LHCN-M2 (cell line): ENCODE data around the gene RYK. TPM values are rescaled to one million over a fixed set of nuclear protein-coding genes. Genes with fewer than 3 reads are reported as not detected.
"Not testable (repeated sequence)": the region's sequence is repeated elsewhere in the genome, so short reads cannot be mapped to it uniquely, and the experiment has no call there.

Experiments used
- DNase-seq: peaks from one replicate; pipeline ENCODE4 v3.0.0-alpha.2; 2012; ENCODE audit warnings: low read depth
- total RNA-seq: library from RNA; depleted of rRNA; stranded (reverse); fragments of >200 nt; gene quantifications from 2 replicates; pipeline ENCODE4 v1.2.3, GENCODE V29; 2014

Gene RYK
- total RNA-seq, 1 experiment from 2014 or later: 57.3 TPM

DNA sequence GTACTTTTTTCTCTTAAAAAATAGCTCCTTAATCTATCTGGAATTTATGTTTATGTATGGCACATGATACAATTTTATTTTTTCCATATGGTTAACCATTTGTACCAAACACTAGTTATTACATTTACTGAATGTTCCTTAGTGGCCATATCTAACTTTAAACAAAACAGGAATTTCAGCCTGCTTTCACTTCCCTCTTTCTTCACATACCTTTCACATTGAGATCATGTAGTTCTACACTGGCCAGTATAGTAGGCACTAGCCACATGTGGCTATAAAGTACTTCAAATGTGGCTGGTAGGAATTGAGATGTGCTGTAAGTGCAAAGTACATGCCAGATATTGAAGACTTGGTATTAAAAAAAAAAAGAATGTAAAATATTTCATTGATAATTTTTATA, 4.7 kb upstream of the RYK start:
- DNase-seq: no peak

DNA sequence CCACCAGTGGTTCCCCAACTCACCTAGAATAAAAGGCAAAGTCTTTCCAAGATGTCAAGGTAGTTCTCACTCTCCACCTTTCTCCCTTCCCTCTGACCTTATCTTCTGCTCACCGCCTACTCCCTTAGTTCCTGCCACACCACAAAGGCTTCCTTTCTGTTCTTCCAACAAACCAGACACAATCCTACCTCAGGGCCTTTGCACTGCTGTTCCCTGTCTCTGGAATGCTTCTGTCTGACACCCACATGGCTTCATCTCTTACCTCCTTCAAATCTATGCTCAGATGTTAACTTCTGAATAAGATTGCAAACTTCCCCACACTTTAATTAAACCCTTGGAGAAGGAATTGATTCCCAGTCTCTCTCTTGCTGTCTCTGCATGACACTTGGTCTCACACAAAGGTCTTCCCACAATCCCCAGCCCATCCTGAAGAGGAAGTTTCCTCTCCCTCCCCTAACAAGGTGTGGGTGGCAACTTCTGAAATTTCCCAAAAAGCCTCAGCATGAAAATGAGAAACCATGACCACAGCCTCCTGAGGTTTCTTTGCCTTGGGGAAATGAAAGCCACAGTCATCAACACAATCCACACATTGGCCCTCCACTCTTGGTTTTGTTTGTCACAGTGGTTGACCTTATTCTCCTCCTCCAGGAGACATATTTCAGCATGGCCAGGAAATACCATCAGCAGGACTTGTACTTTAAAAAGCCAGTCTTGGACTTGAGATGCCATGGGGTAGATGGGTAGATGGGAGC, 3.0 kb upstream of the RYK start:
- no peak for DNase-seq

DNA sequence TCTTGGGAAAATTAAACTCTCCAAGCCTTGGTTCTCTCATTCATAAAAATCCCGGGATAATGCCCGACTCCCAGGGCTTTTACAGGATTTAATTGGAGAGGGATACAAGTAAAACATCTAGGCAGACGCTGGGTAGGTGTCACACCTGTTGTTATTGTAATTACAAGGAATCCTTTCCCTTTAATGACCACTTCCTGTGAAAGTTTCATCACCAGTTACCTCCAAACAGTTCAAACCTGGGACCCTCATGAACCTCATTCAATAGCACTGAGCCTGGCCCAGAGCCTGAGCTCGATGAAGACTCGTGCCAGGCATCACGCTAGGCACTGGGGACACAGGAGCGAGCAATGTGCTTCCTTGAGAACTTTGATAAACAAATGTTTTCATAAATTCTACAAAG, 2.1 kb upstream of the RYK start:
- DNase-seq: no peak

DNA sequence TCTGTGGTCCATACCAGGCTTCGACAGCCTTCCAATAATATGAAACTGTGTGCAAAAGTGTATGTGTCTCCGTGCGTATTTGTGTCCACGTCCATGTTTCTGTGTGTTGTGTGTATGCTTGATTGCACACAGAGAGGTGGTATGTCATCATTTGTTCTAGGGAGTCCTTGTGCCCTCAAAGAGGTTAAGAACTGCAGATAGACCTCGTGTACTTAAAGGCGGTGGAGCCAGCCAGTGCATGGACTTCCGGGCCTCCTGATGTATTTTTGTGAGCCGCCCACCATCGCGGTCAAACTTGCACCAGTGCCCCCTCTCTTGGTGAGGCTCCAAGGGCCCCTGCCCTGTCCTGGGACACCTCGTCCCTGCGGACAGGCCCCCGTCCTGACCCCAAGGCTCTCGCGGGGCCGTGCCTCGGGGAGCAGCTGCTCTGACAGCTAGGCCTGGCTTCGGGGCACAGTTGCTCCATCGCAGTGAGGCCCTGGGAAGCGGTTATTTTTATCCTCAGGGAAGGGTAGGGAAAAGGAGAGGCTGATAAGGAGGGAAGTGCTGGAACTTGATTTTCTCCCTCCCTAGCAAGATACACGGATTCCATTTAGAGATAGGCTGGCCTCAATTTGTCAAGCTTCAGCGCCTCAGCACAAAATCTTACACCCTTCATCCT, 1.2 kb upstream of the RYK start:
- no peak for DNase-seq

DNA sequence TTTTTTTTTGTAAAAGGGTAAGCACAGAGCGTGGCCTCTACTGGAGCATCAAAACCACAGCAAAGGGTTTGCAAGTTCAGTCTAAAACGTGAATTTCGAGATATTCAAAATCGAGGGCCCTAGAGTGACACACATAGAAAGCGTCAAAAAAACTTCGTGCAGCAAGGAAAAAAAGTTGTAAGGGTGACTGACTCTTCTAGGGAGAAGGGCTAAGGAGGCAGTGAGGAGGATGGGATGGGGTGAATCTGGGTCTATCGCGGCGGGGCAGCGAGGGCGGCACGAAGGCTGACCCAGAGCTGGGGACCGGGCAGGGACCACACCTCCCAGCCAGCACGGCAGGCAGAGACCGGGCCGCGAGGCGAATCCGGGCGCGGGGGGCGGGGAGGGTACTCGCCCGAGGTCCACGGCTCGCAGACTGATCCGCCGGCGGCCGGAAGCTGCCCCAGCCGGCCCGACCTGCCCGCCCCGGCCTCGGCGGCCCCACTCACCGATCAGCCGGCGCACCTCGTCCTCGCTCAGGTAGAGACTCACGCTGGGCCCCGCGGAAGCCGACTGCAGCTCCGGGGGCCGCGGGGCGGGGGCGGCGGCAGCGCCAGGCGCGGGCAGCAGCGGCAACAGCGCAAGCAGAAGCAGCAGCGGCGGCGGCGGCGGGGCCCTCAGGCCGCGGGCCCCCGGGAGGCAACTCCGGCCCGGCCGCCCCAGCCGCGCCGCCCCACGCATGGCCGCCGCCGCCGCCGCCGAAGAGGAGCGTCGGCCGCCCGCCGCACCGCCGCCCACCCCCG, 533 bp downstream of the RYK start:
- DNase-seq: peak; percentile 42

DNA sequence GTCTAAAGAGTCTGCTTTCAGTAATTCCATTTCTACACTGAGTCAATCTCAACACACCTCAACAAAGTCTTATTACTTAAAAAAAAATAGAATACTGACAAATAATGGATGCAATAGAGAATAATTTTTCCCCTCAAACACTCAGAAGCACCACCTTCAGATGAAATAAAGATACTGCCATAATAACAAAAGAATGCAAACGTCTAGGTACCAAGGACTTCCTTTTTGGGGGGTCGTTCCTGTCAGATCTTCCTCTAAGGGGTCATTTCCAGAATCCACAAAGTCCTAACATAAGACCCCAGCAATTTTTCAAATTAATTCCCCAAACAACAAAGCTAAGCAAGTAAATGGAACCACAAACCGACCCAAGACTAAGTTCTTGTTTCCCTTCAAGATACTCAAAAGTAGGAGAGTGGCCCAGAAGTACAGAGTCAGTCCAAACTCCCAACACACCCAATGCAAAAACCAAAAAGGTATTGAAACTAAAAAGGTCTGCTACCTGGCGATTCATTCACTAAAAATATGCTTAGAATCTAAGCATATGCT, 1.3 kb downstream of the RYK start:
- DNase-seq: no peak

DNA sequence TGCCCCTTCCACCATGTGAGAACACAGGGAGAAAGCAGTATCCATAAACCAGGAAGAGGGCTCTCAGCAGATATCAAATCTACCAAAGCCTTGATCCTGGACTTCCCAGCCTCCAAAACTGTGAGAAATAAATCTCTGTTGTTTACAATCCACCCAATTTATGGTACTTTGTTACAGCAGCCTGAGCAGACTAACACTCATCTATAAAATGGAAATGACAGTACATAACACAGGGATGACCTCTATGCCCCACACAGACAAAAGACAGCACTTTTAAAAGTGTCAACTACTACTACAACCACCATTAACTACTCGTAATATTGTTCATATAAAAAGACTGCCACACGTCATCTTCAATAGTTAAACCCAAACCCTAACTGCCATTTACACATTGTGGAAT, 5.7 kb downstream of the RYK start:
- no peak for DNase-seq

DNA sequence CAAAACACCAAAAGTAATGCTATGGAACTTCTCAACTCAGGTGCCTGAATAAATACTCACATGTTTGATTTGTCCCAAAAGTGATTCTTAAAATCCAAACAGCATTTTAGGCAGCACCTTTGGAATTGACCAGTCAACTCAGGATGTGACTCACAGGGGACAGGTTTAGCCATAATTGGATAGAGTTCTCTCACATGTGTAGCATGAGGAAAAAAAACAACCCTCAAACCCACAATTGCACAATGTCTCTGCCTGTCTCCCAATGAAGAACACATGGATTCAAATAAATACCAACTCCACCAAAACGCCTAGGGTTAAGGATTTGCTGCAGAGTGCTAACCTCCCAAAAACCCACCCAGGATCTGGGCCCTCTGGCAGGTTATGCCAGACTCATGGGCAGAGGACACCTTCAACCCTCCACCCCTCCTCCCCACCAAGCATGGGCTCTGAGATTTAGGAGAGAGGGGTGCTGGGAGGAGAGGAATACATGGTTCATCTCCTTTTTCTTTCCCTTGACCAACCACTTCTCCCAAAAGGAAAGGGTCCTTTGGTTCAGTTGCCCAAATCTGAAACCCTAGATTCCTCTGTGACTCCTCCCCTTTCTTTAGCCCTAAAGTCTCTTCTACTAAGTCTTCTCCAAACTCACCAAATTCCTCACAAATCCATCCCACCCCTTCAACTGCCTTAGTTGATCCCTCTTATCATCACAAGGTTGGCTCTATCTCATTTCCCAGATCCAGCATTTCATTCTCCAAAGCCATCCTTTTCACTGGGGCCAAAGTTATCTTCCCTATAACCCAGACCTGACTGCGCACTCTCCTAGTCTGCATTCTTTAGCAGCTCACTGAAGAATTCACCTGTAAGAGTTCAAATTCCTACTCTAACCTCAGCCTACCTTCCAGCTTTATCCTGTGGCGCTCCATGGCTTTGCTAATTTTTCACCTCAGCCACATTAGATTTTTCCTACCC, 7.7 kb downstream of the RYK start:
- DNase-seq: peak; percentile 88

DNA sequence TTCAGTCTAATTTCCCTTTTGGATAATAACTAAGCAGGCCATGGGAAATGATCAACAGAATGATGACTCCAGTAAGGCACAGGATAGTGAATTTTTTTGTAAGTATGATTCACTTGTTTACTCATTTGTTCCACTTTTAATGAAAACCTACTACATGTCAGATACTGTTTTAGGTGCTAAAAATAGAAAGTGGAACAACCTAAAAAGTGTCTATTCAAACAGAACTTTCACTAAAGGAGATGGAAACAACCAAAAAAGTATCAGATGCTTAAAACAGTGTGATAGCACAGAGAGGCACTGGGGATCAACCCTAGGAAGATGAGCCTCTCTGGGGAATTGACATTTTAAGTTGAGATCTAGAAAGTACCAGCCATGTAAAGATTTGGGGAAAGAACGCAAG, 11.1 kb downstream of the RYK start:
- peak; percentile 49 for DNase-seq

DNA sequence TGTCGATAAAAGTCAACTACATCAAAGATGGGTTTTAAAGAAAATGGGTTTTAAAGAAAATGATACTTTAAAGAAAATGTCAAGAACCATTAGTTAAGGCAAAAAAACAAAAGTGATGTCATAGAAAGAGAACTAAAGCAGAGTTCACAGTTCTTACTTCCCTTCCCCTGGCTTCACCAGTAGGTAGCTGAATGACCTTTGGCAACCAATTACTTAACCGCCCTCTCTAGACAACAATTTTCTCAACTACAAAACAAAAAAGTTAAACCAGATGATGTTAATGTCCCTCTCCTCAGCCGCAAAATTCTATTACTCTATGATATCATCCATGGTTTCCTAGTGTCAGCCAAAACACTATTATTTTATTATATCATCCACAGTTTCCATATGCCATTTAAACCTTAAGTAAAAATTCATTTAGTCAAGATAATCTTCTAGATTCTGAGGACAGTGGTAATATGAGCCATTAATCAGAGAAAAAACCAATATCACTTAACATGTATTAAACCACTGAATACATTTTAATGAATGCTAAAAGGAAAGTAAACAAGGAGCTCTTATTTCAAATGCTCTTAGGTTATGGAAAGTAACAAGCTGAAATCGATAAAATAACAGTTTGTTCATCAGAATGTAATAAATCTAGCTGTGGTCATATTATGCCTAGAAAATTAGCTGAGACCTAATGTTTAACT, 13.1 kb downstream of the RYK start:
- DNase-seq: no peak

DNA sequence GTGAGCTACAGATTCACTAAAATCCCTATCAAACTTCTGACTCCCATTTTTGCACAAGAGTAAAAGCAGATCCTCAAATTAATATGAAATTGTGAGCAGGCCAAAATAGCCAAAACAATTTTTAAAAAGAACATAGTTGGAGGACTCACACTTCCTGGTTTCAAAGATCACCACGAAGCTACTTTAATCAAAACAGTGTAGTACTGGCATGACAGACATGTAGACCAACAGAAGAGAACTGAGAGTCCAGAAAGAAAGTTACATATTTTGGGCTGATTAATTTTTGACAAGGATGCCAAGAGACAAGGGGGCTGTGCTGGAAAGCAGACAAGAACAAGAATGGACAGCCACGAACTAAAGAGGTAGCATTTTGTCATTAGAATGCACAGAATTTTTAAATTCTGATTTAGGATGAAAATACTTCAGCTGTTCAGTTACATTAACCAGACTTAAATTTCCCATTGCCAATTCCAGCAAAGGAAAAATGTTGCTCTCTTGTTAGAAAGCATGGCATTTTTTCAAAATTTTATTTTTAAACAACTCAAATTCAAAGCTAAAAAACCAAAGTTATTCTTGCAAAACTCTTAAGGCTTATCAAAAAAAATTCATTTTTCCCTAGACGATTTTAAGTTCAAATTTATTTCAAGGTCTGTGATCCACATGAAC, 14.0 kb downstream of the RYK start:
- no peak for DNase-seq

DNA sequence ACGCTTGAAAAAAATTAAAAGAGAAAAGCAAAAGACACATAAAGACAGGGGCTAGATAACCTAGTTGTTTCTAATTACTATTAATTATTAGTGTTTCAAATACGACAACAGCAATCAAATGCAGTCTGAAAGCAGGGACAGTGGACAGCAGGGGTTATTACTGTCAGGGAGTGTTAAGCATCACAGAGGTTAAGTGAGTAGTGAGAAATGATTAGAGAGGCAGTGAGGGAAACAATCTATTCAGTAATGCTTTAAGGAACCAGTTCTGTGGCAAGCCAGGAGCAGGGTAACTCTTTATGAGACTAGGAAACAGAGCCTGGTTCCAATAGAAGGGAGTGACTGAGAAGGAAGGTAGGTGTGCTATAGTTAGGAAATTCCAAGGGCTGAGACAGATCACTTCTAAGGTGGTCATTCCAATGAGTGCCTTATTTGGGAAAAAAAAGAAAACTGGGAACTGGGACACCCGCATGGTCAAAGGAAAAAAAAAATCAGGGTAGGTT, 15.0 kb downstream of the RYK start:
- DNase-seq: no peak

DNA sequence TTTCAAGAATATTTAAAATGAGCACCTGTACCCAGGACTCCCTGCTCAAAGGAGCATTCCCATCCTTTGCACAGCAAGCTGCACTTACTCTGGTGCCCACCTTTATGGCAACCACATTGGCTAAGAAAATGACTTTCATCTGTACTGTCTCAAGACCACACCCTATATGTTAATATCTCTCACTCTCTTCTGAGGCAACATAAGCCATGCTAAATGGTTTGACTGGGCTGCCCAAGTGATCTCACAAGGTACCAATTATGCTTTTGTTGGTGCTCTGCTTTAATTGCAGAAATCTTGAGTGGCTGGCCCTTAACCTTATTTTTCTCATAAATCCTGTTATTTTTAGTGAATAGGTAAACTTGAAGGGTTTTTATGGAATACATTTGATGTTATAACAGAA, 17.7 kb downstream of the RYK start:
- no peak for DNase-seq

DNA sequence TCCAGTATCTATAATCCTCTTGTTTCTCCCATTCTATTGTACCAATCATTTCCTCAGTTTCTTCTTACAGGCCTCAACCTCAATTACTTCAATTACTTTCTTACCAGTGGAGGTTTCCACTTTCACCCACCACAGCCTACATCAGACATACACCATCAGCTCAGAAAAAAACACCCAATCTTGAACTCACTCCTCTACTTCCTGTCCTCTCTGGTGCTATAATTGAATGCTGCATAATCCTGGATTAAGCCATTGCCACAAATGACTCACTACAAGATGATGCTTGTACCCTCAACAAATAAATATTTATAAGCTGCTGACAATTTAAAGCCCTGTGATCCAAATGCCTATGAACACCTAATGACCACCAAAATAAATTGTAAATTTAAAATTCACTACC, 18.5 kb downstream of the RYK start:
- peak; percentile 69 for DNase-seq

DNA sequence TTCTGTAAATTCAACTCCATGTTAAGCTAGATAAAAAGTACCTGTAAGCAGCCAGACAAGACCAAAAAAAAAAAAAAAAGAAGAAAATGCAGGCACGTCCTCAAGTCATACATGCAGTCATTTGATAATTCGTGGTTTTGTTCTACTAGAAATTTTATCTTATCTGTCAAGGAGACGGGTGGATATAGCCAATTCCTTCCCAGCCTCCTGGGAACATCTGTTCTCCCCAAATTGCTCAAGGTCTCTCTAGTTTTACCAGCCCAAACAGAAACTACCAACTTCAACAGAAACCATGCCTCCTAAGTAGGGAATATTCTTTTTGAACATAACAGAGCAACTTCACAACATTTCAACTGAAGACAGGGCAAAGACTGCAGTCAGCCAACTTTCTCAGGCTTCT, 19.5 kb downstream of the RYK start:
- DNase-seq: no peak

DNA sequence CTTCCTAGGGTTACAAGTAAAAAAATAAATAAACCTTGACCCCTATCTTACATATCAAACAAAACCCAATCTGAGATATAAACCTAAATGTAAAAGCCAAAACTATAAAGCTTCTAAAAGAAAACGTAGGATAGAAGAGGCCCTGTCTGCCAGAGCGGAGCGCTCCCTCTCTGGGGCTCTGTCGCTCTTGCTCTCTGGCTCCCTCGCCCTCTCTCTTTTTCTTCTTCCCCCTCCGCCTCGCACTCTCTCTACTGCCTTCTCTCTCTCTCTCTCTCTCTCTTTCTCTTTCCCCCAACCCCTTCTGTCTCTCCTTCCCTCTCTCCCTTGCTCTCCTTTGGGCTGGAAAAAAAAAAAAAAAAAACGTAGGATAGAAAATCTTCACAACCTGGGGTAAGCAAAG, 21.6 kb downstream of the RYK start:
- no peak for DNase-seq

DNA sequence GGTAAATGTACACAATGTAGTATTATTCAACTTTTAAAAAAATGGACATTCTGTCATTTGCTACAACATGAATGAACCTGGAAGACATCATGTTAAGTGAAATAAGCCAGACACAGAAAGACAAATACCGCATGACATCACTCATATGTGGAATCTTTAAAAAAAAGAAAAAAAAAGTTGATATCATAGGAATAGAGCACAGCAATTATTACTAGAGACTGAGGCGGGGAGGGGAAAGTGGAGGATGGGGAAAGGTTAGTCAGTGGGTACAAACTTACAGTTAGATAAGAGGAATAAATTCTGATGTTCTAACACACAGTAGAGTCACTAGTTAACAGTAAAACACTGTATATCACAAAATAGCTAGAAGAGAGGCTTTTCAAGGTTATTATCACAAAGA, 22.2 kb downstream of the RYK start:
- DNase-seq: no peak

DNA sequence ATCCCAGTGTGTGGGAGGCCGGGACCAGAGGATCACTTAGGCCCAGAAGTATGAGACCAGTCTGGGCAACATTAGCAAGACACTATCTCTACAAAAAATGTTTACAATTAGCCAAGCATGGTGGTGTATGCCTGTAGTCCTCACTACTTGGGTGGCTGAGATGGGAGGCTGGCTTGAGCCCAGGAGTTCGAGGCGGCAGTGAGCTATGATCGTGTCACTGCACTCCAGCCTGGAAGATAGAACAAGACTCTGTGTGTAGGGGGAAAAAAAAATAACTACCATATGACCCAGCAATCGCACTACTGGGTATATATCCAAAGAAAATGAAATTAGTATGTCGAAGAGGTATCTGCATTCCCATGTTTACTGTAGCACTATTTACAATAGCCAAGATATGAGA, 22.6 kb downstream of the RYK start:
- no peak for DNase-seq

DNA sequence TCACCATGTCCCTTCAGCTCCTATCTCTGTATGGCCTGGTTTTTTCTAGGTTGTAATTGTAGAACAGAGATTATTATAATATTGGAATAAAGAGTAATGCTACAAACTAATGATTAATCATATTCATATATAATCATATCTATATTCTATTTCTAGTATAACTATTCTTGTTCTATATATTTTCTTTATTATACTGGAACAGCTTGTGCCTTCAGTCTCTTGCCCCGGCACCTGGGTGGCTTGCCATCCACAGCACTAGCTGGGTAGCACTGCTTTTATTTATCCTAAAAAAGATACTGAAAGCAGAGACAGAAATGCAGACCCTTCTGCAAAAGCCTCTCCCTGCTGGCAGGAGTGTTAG, 25.9 kb downstream of the RYK start:
- DNase-seq: not testable (repeated sequence)

DNA sequence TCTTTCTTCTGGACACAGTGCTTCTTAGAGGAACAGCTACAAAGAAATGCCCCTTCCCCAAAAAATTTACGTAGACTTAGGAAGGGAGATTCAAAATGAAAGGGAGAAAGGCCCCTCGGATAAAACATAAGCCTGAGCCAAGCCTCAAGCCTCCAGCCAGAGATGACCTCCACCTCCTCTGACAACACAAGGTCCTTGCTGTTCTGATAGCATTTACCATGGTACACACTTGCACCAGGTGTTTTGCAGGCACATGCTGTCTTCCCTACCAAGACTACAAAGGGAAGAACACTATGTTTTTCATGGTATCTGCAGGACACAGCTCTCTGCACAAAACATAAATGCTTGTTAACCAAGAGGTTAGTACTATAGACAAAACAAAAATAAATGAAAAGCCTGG, 27.8 kb downstream of the RYK start:
- DNase-seq: no peak
